Right lobe of liver (tissue), 4 donors: ENCODE results near the gene POLA2.

Experiments
- CTCF ChIP-seq, 4 donors: fragments of 200-600 bp in 3 of 4; fragments of 450-650 bp in 1 of 4; IDR thresholded peaks; one replicate each; pipeline versions ENCODE4 v1.5.1 to v1.8.0; 2016 to 2022; ENCODE audit warnings: antibody characterized with exemption in 4 of 4, mild to moderate bottlenecking in 2 of 4
- POLR2A ChIP-seq: fragments of 450-650 bp; IDR thresholded peaks from one replicate; pipeline ENCODE4 v1.6.1; 2017; ENCODE audit warnings: antibody characterized with exemption, mild to moderate bottlenecking
- donor health status: DM: no; HTN: no; CAD: no.
- donor health status: DM: no; HTN: no; CAD: no.
- donor health status: DM: no; HTN: yes; CAD: no.

- TF ChIP-seq POLR2A = no peak
- no peak for TF ChIP-seq CTCF (IDR thresholded peaks at IDR 0.05)
Measured at GRCh38 chr11:65219930-65220213, 41.9 kb upstream of the POLA2 start.
